GM18508 (cell line): Measurements from ENCODE around the gene CCDC187.

Source experiments
- ATAC-seq: cut with Tn5 transposase; IDR thresholded peaks from one replicate; pipeline ENCODE4 v1.9.1; 2021; ENCODE audit warnings: moderate number of reproducible peaks; ENCODE audit not compliant: insufficient read depth, unreplicated experiment

CCDC187 gene

GRCh38 chr9:136314944-136315343, 11.1 kb upstream of the CCDC187 start:
- ATAC-seq, result no peak

- ATAC-seq, result no peak
These were observed 10.1 kb upstream of the CCDC187 start for GRCh38 chr9:136314056-136314416.

DNA sequence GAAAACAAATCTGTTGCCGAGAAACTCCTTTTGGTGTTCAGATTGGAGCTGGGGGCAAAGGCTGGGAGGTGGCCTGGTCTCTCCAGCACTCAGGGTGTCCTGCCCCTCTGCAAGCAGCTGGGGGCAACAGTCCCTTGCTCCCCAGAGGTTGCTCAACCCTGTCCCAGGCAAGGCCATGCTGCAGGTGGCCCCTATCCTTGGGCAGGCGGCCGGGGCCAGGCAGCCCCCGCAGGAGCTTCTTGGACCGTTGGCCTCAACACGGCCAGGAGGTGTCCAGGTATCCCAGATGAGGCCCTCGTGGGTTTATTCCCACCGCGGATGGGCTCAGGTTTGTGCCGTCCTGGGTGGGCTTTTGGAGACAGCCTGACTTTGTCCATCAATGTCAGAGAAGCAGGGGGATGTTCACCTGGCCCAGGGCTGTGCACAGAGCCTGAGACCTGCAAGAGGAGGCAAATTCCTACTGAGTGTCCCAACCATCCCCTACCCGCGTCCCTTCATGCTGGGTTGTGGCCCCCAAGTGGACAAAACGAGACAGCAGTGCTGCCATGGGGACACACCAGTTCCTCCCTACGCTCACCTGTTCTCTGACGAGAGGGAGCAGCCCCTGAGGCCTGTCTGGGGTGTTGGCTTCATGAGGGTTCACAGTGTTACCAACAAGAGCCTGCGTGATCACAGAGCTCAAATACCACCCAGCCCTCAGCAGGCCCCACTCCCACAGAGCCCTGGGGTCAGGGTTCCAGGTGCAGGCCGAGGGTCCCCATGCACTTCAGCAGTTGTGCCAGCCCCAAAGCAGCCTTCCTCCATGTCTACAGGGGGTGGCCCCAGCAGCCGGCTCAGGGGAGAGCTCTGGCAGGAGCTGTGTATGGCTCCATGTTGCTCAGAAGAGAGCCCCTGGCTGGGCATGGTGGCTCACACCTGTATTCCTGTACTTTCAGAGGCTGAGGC, 9.5 kb upstream of the CCDC187 start:
- no peak for ATAC-seq

GRCh38 chr9:136312436-136312835, 8.5 kb upstream of the CCDC187 start:
- ATAC-seq, result no peak

DNA sequence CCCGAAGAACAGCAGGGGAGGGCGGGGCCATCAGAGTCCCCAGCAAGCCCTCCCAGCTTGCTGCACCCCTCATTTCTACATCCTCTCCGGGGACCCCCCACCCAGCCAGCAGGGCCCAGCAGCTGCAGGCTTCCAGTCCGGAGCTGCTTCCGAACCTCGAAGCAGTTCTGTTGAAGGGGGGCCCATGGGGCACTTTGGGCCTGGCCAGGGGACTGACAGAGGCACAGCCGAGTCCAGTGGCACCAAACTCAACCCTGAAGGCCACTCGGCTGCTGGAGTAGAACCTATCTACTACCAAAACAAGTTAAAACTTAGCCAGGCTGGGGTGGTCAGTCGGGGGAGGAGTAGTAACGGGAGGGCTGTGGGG, 8.1 kb upstream of the CCDC187 start:
- no peak for ATAC-seq

GRCh38 chr9:136311051-136312008, 7.4 kb upstream of the CCDC187 start:
- no peak for ATAC-seq

DNA sequence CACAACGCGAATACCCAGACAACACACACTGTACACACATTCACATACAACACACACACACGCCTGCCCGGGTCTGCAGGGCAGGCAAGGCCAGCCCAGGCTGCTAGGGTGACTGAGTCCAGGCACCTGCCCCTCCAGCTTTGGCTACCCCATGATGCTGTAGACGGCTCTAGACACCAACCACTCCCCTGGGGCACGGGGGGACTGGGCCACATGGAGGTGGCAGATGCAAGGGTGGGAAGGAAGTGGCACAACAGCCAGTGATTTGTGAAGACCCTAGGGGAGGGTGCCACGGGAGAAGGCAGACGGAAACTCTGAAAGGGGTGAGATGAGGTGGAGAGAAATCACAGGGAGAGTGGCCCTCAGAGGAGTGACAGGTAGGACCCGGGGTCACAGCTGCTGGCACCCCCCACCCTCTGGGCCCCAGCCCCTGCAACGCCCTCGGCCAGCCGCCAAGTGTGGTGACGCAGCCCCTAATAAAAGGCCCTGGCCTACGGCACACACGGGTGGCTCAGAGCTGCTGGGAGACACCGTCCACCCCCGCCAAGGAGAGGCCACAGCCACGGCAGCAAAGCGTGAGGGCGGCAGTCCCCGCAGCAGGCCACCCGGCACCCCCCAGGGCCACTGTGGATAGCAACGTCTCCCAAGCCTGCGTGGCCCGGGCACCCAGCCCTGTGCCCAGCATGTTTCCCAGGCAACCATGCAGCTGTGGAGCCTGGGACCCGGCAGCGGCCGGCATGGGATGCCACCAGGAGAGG, 6.6 kb upstream of the CCDC187 start:
- ATAC-seq, result no peak

GRCh38 chr9:136309806-136310220, 5.9 kb upstream of the CCDC187 start:
- ATAC-seq, result no peak

DNA sequence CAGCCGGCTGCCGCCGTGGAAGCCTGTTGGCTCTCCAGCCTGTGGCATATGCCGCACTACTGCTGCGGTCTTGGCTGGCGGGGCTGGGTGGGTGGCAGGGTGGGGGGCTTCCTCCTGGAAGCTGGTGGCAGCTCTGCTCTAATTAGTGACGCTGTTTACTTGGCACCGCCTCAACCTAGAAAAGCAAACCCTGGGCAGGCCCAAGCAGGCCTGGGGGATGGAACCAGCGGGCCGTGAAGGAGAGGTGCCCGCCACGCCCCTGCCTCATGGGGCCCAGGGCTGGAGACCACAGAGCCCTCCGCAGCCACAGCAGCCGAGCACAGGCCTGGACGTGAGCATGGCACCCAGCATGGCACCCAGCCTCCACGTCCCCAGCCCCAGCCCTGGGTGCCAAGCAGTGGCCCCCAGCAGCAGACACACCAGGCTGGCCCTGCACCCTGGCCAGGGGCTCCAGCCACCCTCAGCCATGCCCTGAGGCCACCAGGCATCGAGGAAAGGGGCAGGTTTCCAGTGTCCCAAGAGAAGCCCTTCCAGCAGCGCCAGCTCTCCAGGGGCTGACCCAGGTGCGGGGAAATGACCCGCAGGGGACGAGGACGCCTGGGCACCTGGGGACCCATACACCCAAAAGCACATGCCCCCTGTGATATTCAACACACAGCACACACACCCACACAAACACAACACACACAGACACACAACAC, 5.4 kb upstream of the CCDC187 start:
- ATAC-seq, result no peak

DNA sequence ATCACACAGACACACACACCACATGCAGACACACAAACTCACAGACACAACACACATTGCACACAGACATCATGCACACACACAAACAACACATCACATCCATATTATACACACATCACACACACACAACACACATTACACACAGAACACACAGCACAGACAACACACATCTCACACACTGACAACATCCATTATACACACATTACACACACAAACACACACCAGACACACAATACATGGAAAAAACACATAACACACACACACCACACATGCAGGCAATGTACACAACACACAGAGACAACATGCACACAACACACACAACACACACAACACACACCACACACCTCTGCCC, 4.8 kb upstream of the CCDC187 start:
- no peak for ATAC-seq

DNA sequence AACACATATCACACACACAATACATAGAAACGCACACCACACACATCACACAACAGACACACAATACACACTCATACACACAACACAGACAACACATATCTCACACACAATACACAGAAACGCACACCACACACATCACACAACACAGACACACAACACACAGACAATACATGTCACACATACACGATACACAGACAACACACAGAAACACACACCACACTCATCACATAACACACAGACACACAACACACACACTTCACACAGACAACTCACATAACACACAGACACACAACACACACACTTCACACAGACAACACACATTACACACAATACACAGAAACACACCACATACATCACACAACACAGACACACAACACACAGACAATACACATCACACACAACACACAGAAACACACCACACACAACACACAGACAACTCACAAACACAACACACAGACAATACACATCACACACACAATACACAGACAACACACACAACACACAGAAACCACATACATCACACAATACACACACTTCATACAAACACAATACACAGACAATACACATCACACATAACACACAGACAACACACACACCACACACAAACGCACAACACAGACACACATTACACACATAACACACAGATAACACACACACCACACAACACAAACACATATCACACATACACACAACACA, 4.3 kb upstream of the CCDC187 start:
- no peak for ATAC-seq

- no peak for ATAC-seq
These were observed 3.4 kb upstream of the CCDC187 start for GRCh38 chr9:136307215-136307750.

DNA sequence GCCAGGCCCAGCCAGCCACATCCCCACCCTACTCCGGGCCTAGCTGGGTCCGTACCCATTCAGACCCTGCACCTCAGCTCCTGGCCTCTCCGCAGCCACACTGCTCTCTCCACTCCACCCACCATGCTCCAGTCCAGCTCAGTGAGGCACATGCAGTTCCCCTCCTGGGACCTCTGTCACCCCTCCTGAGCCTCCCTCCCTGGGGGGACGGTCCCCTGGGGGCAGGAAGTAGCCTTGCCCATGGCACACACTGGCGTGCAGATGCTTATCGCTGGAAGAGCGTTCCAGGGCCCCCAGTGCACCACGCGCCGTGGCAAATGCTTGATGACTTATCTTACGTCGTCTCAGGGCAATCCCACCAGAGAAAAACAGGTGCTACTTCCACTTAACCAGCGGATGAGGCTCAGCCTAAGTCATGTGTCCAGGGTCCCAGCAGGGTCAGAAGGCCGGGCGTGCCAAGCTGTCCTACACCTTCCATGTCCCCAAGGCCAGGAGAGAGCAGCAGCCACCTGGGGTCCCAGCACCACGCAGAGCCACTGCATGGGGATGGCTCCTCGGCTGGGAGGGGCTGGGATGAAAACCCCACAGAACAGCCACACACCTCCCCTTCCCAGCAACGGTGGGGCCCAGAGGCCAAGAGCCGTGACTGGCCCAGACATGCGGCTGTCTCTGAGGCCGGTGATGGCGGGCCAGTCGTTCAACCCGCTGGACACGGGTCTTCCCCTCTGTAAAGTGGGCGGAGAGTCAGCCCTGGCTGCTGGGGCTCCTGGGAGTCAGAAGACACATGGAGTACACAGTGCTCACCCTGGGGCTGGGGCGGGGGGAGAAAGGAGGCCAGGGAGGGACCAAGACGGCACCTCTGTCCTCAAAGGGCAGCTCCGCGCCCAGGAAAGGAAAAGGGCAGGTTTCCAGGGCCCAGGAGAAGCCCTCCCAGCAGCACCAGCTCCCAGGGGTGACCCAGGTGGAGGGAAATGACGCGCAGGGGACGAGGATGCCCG, 2.6 kb upstream of the CCDC187 start:
- no peak for ATAC-seq

GRCh38 chr9:136305804-136306203, 1.9 kb upstream of the CCDC187 start:
- no peak for ATAC-seq

DNA sequence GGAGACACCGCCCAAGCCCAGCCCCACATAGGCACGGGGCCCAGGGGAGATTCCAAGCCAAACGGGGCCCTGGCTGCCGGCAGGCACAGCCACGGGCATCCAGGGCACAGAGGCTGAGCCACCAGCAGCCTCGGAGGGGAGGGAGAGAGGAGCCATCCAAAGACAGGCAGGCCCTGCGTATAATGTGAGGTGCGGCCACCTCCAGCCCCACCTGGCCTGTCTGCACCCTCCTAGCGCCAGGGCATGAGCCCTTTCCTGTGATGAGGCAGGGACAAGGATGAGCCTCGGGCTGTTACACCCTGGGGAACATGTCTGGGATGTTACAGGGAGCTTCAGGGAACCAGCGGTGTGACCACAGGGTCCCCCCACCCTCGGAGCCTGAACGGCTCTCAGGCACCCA, 1.1 kb upstream of the CCDC187 start:
- ATAC-seq, result no peak

DNA sequence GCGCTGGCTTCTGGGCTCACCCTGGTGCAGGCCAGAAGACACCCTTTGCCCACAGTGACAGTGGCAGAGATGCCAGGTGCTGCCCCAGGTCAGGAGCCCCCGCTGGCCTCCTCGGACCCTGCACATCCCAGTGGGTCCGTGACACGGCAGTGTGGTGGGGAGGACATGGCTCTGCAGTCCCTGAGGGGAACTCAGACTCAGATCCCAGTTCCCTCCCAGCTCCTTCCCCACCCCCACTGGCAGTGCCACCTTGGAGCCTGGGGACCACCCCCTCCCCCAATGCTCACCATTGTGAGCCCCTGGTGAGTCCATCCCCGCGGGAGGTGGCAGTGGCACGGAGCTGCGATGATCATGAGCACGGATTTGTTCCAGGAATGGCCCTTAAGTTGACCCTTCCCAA, 562 bp upstream of the CCDC187 start:
- ATAC-seq, result no peak

- no peak for ATAC-seq
These were observed 649 bp downstream of the CCDC187 start for GRCh38 chr9:136303066-136303824.
